ENCODE results near the gene ZNF143.

DNA sequence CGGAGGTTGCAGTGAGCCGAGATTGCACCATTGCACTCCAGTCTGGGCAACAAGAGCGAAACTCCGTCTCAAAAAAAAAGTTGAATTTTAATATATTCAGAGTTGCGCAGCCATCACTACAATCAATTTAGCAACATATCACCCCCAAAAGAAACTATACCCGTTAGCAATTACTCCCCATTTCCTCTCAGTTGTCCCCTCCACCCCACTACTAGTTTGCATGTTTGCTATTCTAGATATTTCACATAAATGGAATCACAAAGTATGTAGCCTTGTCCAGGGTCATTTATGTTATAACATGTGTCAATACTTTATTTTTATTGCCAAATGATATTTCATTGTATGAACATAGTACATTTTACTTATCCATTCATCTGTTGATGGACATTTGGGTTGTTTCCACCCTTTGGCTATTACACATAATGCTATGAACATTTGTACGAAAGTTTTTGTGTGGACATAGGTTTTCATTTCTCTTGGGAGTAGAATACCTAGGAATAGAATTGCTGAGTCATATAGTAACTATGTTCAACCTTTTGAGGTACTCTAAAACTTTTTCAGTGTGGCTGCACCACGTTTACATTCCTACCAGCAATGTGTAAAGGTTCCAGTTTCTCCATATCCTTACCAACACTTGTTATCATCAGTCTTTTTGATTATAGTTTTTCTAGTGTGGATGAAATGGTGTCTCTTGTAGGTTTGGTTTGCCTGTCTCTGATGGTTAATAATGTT is 2.2 kb downstream of the ZNF143 start:
- TF ChIP-seq POLR2A (IDR thresholded peaks at IDR 0.05; ENCODE audit: low read depth) = no peak
- TF ChIP-seq, protein P1, sequence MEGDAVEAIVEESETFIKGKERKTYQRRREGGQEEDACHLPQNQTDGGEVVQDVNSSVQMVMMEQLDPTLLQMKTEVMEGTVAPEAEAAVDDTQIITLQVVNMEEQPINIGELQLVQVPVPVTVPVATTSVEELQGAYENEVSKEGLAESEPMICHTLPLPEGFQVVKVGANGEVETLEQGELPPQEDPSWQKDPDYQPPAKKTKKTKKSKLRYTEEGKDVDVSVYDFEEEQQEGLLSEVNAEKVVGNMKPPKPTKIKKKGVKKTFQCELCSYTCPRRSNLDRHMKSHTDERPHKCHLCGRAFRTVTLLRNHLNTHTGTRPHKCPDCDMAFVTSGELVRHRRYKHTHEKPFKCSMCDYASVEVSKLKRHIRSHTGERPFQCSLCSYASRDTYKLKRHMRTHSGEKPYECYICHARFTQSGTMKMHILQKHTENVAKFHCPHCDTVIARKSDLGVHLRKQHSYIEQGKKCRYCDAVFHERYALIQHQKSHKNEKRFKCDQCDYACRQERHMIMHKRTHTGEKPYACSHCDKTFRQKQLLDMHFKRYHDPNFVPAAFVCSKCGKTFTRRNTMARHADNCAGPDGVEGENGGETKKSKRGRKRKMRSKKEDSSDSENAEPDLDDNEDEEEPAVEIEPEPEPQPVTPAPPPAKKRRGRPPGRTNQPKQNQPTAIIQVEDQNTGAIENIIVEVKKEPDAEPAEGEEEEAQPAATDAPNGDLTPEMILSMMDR (IDR thresholded peaks at IDR 0.05) = no peak
